Nephron progenitor cell (in vitro differentiated cells): ENCODE measurements around the gene ADAT3.

ENCODE experiments used
- DNase-seq: peaks from one replicate; pipeline ENCODE4 v3.0.0; 2021
- H3K27ac Mint-ChIP-seq: 2 replicates; pipeline ENCODE4 v1.8.0; 2021; ENCODE audit warnings: mild to moderate bottlenecking, moderate library complexity, mixed read lengths
- H3K27me3 Mint-ChIP-seq: 2 replicates; pipeline ENCODE4 v1.8.0; 2021; ENCODE audit warnings: mild to moderate bottlenecking, low read depth, mixed read lengths; ENCODE audit not compliant: poor library complexity
- H3K36me3 Mint-ChIP-seq: 2 replicates; pipeline ENCODE4 v1.8.0; 2021; ENCODE audit warnings: low read depth, mixed read lengths
- H3K4me1 Mint-ChIP-seq: 2 replicates; pipeline ENCODE4 v1.8.0; 2021; ENCODE audit warnings: mixed read lengths
- H3K4me3 Mint-ChIP-seq: 2 replicates; pipeline ENCODE4 v1.8.0; 2021; ENCODE audit warnings: mild to moderate bottlenecking, moderate library complexity, mixed read lengths
- H3K9me3 Mint-ChIP-seq: 2 replicates; pipeline ENCODE4 v1.8.0; 2021; ENCODE audit warnings: mild to moderate bottlenecking, moderate library complexity, mixed read lengths
- CTCF ChIP-seq: fragments of 200-600 bp; sonication (generic); IDR thresholded peaks from 2 replicates; pipeline ENCODE4 v1.5.0; 2021; ENCODE audit warnings: antibody characterized with exemption

Gene ADAT3

GRCh38 chr19:1858412-1859081 lies 46.7 kb upstream of the ADAT3 start:
- Mint-ChIP-seq H3K27me3 (peaks cover 46% of the 10 kb centered on the region), H3K36me3 (no peaks in the 10 kb centered on the region), H3K27ac (no peak overlapping the region), H3K4me3 (no peak overlapping the region), H3K4me1 (peaks cover 44% of the 10 kb centered on the region), H3K9me3 (no peaks in the 10 kb centered on the region)
- TF ChIP-seq CTCF: no peak
- DNase-seq: no peak

GRCh38 chr19:1859331-1859781 lies 45.8 kb upstream of the ADAT3 start:
- H3K27me3 Mint-ChIP-seq: peaks cover 46% of the 10 kb centered on the region
- H3K4me3 Mint-ChIP-seq: peak overlapping the region; percentile 48
- H3K4me1 Mint-ChIP-seq: peaks cover 42% of the 10 kb centered on the region
- no peaks in the 10 kb centered on the region for H3K9me3 Mint-ChIP-seq
- TF ChIP-seq CTCF: no peak
- no peaks in the 10 kb centered on the region for H3K36me3 Mint-ChIP-seq
- DNase-seq: no peak
- no peak overlapping the region for H3K27ac Mint-ChIP-seq

GRCh38 chr19:1860042-1860775 lies 45.0 kb upstream of the ADAT3 start:
- no peak overlapping the region for H3K4me3 Mint-ChIP-seq
- peak; percentile 75 for DNase-seq
- no peaks in the 10 kb centered on the region for H3K36me3 Mint-ChIP-seq
- H3K27me3 Mint-ChIP-seq: peaks cover 46% of the 10 kb centered on the region
- TF ChIP-seq CTCF: no peak
- peaks cover 34% of the 10 kb centered on the region for H3K4me1 Mint-ChIP-seq
- H3K27ac Mint-ChIP-seq: no peak overlapping the region
- no peaks in the 10 kb centered on the region for H3K9me3 Mint-ChIP-seq

- Mint-ChIP-seq H3K9me3 (no peaks in the 10 kb centered on the region), H3K27ac (no peak overlapping the region), H3K4me3 (peak overlapping the region; percentile 85), H3K4me1 (peaks cover 26% of the 10 kb centered on the region), H3K27me3 (peaks cover 46% of the 10 kb centered on the region), H3K36me3 (no peaks in the 10 kb centered on the region)
- no peak for TF ChIP-seq CTCF
- no peak for DNase-seq
Observed at GRCh38 chr19:1860821-1861598, 44.2 kb upstream of the ADAT3 start.

GRCh38 chr19:1861599-1862031 lies 43.6 kb upstream of the ADAT3 start:
- H3K27me3 Mint-ChIP-seq: peaks cover 46% of the 10 kb centered on the region
- peak overlapping the region; percentile 85 for H3K4me3 Mint-ChIP-seq
- H3K36me3 Mint-ChIP-seq: no peaks in the 10 kb centered on the region
- no peaks in the 10 kb centered on the region for H3K9me3 Mint-ChIP-seq
- no peak overlapping the region for H3K27ac Mint-ChIP-seq
- H3K4me1 Mint-ChIP-seq: peaks cover 20% of the 10 kb centered on the region
- DNase-seq: no peak
- no peak for TF ChIP-seq CTCF
